GM21381 (cell line): ENCODE data around the gene STK32B.

Experiments used
- ATAC-seq: cut with Tn5 transposase; IDR thresholded peaks from one replicate; pipeline ENCODE4 v1.9.1; 2021; ENCODE audit warnings: mild to moderate bottlenecking, moderate library complexity; ENCODE audit not compliant: unreplicated experiment

STK32B gene

DNA sequence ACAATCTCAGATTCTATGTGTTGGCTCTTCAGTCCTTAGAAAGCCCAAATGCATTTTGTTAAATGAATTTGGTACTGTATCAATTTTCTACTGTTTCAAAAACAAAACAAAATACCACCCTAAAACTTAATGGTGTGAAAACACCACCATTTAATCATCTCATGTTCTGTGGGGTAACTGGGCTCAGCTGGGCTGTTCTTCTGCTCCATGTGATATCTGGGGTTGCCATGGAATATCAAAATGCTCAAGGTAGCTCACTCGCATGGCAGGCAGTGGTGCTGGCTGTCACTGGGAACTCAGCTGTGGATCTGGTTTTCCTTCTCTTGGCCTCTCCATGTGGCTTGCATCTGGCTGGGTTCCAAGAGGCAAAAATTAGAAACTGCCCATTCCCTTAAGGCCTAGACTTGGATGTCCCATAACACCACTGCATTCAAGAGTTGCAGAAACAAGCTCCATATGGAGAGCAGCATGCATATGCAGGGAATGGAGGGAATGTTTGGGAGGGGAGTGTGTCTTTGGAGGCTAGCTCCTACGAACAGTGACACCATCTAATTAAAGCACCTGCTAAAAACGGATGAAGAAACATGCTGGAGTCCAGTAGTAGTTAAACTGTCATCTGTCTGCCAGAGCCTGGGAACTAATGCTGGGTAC, 279.2 kb downstream of the STK32B start:
- no peak for ATAC-seq

DNA sequence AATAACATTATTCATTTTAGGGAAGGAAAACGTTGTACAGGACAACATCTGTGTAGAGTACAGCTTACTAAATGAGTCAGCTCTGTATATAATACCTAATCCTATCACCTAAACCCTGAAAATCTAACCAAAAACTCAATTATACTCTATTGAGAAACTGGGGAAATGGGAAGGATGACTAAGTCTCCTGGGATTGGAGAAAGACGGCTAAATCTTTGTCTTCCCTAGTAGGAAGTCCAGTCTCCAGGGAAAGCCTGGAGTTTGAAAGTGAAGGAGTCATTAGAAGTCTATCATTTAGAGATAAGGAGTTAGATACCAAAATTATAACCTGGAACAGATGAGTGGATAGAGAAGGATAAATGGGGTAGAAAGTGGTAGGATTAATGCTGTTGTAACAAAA, 286.5 kb downstream of the STK32B start:
- ATAC-seq: no peak

GRCh38 chr4:5338531-5338930, 287.3 kb downstream of the STK32B start:
- ATAC-seq: no peak

DNA sequence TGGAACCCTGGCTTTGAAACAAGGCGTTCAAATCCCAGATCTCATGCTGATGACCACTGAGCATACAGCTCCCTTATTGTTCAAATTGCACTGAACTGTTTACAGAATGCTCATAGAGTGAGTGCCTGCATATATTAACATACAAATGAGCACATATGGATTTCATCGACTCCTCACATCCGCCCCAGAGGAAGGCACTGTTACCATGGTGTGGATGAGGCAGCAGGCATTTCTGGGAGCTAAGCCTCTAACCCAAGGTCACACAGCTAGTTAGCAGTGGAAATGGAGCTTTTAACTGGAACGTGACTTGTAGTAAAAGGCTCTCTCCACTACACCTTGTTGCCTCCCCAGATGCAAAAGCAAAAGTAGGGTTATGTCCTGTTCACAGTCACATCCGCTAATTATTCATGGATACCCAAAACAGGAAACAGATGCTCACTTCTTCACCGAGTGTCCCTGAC, 289.7 kb downstream of the STK32B start:
- ATAC-seq: no peak

- ATAC-seq: no peak
These were observed 290.2 kb downstream of the STK32B start for GRCh38 chr4:5341526-5341925.

DNA sequence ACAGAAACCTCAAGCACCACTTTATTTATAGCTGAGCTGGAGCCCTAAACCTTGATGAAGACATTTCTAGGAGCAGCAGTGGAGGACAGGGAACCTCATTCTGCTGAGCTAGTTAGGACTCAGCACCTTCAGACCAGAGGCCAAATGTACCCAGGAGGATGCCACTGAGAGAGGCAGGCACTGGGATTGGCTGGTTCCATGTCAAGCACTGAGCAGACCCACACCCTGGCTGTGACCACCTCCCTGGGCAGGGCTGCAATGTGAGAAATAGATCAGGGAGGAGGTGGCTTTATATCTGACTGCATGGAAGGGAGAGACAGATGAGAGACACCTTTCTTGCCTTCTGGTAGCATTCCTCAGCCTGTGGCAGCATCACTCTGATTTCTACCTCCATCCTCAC, 304.6 kb downstream of the STK32B start:
- ATAC-seq: no peak

DNA sequence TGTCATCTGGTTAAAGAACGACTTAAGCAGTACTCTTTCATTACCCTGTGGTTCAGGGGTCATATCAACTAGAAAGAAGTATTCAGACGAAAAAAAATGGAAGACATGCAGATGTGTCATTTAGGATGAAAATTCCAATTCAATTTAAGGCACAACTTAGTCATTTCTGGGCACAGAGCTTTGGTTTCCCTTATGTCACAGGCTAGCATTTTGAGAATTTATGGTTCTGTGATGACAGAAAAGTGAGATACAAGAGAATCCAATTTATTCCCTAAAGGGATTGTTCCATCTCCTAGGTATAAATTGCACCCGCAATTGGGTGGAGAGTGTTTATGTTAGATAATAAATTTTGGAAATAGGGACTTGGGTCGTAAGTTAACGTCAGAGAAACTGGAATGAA, 306.6 kb downstream of the STK32B start:
- ATAC-seq: no peak

DNA sequence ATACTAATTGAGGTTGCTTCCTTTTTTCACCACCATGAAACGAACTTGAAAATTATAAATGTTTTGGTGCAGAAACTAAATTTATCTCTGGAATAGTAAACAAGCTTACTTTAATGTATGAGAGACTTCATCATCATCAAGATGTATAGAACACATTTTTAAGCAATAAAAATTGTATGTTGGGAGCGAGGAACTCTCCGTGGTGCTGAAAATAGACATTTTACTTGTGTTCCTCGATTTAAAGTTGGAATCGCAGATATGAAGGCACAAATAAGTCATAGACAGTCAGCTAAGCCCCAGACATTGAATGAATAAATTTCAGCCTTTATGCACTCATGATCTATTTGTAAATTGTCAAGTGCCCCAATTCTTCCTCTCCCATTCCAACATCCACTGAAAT, 310.7 kb downstream of the STK32B start:
- no peak for ATAC-seq

- ATAC-seq: no peak
These were observed 313.1 kb downstream of the STK32B start for GRCh38 chr4:5364406-5364805.

GRCh38 chr4:5365071-5366008, 314.1 kb downstream of the STK32B start:
- no peak for ATAC-seq

DNA sequence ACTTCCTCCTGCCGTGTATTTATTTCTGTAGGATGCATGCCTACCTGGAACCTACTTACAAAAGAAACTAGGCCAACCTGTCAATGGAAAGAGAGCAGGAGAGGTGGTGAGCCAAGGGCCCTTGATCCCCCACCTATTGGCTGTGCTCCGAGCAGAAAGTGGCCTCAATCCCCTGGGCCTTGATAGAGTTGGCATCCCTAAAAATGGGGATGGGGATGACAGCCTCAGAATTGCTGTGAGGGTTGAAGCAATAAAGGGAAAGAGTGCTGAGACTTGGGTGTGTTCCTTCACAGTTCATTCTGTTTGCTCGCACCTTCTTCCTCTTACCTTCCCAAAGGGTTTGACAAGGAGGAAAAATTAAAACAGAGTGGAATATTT, 314.7 kb downstream of the STK32B start:
- no peak for ATAC-seq

DNA sequence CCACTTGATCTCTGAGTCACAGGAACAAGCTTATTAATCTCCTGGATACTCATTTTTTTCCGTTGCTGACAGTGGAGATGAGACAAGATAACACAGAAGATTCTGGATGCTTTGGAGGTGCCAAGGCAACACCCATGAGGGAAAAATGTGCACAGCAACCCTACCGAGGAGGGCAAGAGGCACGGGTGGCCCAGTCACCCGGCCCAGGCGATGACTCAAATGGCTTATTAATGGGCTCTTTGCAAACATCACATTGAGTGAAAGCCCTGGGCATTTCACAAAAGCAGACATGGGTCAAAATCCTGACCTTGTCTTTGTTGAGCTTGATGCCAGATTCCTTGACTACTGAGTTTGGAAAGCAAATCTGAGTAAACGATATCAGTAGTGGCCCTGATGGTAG, 315.1 kb downstream of the STK32B start:
- ATAC-seq: no peak

- ATAC-seq: no peak
These were observed 317.1 kb downstream of the STK32B start for GRCh38 chr4:5368426-5368825.

GRCh38 chr4:5370286-5370685, 319.0 kb downstream of the STK32B start:
- no peak for ATAC-seq

GRCh38 chr4:5371415-5372190, 320.3 kb downstream of the STK32B start:
- ATAC-seq: no peak

- ATAC-seq: no peak
These were observed 320.9 kb downstream of the STK32B start for GRCh38 chr4:5372198-5372597.

DNA sequence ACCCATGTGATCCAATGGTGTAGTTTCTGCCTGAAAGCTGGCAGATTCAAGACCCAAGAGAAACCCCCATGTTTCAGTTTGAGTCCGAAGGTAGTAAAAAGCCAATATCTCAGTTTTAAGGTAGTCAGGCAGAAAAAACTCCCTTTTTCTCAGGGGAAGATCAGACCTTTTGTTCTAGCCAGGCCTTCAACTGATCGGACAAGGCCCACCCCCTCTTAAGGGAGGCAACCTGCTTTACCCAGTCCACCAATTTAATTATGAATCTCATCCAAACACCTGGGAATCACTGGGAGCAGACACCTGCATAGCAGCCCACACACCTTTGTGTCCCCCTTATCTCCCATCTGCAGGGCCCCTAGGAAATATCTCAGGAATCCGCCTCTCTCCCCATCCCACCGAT, 322.0 kb downstream of the STK32B start:
- ATAC-seq: no peak

DNA sequence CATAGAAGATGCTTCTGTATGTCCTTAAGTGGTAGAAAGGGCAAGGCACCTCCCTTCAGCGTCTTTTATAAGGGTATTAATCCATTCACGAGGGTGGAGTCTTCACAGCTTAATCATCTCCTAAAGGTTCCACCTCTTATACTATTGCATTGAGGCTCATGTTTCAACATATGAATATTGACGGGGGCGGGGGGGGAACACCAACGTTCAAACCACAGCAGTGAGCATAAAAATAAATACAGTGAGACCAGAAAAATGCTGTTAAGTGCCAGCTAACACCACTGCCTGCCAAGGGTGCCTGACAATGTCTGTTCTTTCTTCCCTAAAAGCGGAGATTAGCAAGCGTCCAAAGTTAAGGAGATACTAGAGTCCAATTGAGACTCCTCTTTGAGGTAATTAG, 323.3 kb downstream of the STK32B start:
- ATAC-seq: no peak

DNA sequence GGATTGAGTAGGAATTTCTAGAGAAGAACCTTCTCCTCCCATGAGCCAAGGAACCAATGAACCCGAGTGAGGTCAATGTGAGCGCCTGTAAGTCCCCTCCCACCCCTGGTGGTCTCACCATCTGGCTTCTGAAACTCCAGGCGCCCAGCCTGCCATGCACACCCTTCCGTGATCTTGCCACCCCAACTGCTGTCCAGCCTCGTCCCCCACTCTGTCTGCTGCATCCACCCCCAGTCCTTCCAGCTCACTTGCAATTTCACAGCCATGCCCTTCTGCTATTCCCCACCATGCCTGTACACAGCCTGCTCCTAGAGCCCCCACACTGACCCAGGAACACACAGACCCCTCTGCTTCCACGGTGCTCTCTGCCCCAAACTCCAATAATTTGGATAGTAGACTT, 323.7 kb downstream of the STK32B start:
- no peak for ATAC-seq

GRCh38 chr4:5376015-5376414, 324.7 kb downstream of the STK32B start:
- ATAC-seq: no peak

DNA sequence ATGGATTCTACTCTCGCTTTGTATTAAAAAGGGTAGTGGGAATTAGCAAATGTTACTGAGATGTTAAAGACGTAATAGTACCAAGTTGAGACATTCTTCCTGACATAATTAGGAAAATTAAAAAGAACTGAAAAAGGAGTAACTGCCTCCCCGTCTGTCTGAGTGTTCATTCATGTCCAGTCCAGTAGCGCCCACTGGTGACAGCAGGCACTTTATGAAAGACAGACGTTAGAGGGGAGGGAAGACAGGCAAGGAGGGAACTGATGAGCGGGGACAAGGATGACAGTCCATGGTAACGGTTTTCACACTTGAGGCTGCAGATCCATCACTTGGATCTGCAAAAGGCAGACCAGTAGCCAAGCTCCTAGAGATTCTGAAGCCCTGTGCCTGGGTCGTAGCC, 326.7 kb downstream of the STK32B start:
- ATAC-seq: no peak

GRCh38 chr4:5379895-5380294, 328.6 kb downstream of the STK32B start:
- ATAC-seq: no peak
